NOMO-1 (cell line): ENCODE measurements around the gene PPP2R2C.

Experiments used
- DNase-seq, 2 experiments: peaks; one replicate each; lab custom pipeline; 2025; ENCODE audit not compliant: unreplicated experiment in 2 of 2; lab: John Stamatoyannopoulos, UW

PPP2R2C gene

DNA sequence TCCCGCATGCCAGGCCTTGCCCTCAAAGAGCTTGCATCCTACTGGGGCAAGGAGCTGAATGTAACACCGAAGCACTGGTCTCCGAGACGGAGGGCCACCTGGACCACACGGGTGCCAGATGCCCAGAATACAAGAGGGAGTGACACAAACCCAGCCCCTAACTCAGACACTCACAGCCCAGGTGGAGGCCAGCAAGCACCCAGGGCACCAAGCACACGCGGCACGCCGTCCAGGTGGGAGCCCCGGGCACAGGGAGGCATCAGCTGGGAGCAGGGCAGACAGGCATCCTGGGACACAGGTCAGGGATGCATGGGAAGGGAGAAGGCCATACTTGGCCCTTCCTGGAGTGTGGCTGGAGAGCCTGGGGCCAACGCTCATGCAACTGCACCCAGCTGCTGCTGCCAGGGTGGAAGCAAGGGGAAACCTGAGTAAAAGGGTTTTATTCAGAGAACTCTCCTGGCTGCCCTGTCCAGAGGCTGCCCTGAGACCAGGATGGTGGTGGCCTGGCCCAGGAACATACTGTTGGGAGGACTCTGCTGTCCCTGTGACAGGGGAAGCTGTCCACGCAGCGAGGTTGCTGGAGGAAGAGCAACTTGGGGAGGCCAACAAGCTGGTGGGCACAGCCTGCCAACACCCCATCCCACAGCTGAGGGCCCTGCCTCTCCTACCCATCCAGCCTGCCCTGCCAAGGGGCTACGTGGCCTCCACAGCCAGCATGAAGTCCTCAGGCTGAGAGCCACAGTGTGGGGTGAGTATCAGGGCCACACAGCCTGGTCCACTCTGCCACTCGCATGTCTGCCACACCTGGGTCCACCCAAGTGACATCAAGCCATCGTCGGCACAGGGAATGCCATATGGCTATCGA is 22.2 kb upstream of the PPP2R2C start:
- no peak for DNase-seq

- no peak for DNase-seq
Measured at GRCh38 chr4:6493658-6494304, 21.4 kb upstream of the PPP2R2C start.

GRCh38 chr4:6492861-6493657 is 20.6 kb upstream of the PPP2R2C start:
- no peak for DNase-seq

DNA sequence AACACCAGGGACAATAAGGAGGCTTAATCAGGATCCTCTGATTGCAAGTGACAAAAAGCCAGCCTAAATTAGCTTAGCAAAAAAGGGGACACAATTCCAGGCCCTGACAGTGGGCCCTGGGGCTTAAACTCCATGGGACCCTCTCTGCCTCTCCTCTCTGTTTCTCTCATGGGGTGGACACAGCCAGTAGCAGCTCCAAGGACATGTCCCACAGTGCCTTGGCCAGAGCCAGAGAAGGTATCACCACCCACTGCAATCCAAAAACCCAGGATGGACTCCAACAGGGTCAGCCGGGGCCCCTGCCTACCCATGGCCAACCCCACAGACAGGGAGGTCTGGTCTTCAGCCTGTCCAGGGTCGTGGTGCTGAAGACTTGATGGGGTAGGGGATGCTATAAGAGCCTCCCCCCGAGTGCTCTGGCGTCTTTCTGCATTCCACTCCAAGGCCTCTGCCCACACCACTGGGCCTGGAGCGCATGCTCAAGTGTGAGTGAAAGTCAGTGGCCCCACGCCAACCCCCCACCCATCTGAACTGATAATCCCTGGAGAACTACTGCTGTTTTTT is 19.7 kb upstream of the PPP2R2C start:
- DNase-seq: no peak

DNA sequence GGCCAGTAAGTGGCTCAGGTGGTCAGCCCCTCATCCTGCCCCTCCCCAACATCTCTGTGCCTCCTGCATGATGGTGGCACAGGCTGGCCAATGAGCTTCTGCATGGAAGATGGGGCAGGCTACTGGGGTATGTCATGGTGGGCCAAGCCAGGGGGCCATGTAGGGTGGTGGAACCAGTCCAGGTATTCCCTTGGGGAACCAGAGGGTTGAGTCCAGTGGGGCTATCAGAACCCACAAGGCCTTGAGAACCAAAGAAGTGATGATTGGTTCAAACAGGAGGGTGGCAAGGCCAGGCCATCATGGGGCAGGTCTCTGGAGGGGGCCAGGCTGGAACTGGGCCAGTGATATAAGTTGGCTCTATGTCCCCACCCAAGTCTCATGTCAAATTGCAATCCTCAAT is 18.8 kb upstream of the PPP2R2C start:
- DNase-seq: no peak

- DNase-seq: no peak
Measured at GRCh38 chr4:6489927-6490326, 17.5 kb upstream of the PPP2R2C start.

GRCh38 chr4:6487466-6487865 is 15.1 kb upstream of the PPP2R2C start:
- DNase-seq: no peak

- DNase-seq: no peak
Measured at GRCh38 chr4:6480534-6481088, 8.2 kb upstream of the PPP2R2C start.

DNA sequence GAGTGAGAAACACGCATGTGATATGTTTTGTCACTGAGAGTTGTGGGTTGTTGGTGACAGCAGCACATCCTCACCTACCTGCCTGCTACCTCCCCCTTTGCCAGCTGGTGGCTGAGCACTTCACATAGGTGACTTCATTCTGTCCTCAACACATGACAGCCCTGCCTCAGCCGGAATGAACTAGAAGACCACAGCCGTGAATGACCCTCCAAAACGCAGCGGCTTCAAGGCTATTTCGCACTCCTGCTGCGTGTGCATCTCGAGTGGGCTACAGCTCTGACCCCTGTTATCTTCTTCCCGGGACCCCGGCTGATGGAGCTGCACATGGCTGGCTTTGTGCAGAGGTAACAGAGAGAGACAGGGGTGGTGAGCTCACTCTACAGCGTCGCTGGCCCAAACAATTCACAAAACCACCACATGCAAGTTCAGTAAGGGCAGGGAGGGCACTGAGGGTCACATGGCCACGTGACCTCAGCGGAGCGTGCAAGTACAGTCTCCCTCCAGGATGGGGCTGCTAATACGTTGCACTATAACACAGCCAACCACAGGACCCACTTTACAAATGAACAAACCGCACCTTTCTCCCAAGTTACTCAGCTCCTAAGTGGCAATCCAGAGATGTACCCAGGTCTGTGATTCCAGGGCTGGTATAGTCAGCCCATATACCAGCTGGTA is 6.3 kb upstream of the PPP2R2C start:
- DNase-seq: no peak

DNA sequence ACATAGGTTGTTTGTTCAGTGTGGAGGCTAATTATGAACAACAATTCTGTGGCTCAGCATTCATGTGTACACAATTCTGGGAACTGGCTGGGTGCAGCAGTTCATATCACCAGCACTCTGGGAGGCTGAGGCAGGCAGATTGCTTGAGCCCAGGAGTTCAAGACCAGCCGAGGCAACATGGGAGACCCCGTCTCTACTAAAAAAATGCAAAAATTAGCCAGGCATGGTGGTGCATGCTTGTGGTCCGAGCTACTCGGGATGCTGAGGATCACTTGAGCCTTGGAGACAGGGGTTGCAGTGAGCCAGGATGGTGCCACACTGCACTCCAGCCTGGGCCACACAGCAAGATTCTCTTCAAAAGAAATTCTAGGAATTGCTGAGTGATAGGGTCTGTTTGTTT is 4.5 kb upstream of the PPP2R2C start:
- no peak for DNase-seq

GRCh38 chr4:6475492-6476020 is 3.1 kb upstream of the PPP2R2C start:
- DNase-seq: no peak

DNA sequence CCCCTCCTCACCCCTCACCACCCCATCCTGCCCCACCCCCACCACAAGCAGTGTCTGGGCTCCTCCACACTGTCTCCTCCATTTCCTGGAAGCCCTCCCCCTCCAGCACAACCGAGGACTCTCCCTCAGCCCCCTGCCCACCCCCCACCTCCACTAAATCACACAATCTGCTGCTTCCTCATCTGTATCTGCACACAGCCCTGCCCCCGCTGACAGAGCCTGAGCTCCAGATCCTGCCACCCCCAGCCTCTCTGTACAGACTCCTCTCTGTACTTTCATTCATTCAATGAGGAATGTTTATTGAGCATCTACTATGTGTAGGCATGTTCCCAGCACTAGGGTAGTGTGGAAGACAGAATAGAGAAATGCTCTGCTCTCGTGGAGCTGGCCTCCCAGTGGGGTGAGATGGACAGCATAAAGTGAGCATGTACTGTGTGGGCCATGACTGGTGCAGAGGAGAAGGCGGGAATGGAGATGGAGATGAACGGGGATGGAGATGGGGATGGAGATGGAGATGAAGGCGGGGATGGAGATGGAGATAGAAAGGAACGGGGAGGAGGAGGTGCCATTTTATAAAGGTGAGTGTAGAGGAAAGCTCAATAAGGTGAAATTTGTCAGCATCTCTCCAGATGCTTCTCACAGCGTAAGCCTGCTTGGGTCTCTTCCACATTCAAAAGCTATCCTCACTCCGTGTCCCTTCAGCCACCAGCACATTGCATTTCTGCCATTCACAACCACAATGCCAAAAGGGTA is 2.5 kb upstream of the PPP2R2C start:
- DNase-seq: no peak

GRCh38 chr4:6474053-6474568 is 1.7 kb upstream of the PPP2R2C start:
- DNase-seq: no peak

- DNase-seq: no peak
Measured at GRCh38 chr4:6473264-6474052, 1.0 kb upstream of the PPP2R2C start.

DNA sequence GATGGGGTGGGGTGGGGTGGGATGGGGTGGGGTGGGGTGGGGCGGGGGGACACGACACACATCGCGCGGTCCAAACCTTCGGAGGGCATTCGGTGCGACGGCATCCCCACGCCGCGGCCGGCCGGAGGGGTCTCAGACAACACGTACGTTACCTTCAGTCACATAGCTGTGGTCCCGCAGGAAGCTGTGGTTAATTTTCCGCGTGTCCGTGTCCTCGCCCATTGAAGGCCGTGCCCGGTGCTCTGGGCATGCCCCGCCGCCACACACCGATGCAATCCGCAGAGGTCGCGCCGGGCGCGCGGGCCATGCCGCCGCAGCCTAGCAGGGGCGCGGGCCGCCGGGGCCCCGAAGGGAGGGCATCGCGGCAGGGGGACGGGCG is 417 bp downstream of the PPP2R2C start:
- no peak for DNase-seq

DNA sequence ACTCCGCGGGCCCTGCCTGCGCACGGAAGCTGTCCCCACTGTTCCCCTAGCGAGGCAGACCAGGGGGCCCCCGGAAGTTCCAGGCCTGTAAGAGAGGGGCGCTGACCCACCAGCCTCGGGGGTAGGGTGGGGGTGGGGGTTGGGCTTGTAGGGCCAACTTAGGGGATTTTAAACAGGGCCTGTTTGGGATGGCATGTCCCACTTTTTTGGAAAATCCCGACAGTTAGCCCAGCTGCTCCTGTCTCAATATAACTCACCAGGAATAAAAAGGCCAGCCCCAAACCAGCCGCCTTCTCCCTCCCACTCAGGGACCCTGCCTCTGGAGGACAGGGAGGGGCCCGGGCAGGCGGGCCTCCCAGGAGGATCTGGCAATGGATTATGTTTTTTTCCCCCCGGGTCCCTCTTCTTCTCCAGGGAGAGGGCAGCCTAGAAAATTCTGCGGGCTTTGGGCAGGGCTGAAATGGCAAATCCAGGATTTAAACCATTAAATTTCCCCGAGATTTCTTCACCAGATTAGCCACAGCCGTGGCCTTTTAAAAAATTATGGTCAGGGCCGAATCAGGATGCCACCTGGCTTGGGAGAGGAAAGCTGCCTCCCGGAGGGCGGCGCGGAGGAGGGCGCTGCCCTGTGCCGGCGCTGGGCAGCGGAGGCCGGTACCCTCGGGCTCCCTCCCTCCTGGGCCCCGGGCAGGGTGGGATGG is 957 bp downstream of the PPP2R2C start:
- DNase-seq: no peak

- no peak for DNase-seq
Measured at GRCh38 chr4:6470502-6471306, 1.7 kb downstream of the PPP2R2C start.
